Keratinocyte (primary cell): ENCODE results near the gene NFASC. TPM values are rescaled to one million over a fixed set of nuclear protein-coding genes. Genes with fewer than 3 reads are reported as not detected.

Experiments used
- DNase-seq: peaks from one replicate; pipeline ENCODE4 v3.0.0-alpha.2; 2011; ENCODE audit warnings: low read depth, missing footprints, low spot score
- FAIRE-seq: peaks from 2 replicates; lab custom pipeline; 2011; peaks lifted over from hg19 to GRCh38; lab: Jason Lieb, UNC
- H2AFZ ChIP-seq: 2 replicates; pipeline ENCODE4 v1.6.0; 2012; ENCODE audit warnings: low read length, control low read depth, inconsistent platforms; ENCODE audit not compliant: control insufficient read depth
- H3K27ac ChIP-seq: 2 replicates; pipeline ENCODE4 v1.5.1; 2011; ENCODE audit warnings: low read length; ENCODE audit not compliant: control insufficient read depth, insufficient read depth
- H3K27me3 ChIP-seq: 3 replicates; pipeline ENCODE4 v1.6.0; 2011; ENCODE audit warnings: low read length; ENCODE audit not compliant: control insufficient read depth, insufficient read depth; ENCODE audit errors: extremely low read depth
- H3K36me3 ChIP-seq, 2 experiments: 2 replicates in 1 of 2; 3 replicates in 1 of 2; pipeline ENCODE4 v1.5.1; 2011; ENCODE audit warnings: low read length in 2 of 2, mild to moderate bottlenecking in 1 of 2; ENCODE audit not compliant: control insufficient read depth in 2 of 2, insufficient read depth in 2 of 2; ENCODE audit errors: extremely low read depth in 1 of 2
- H3K4me1 ChIP-seq: 3 replicates; pipeline ENCODE4 v1.5.1; 2011; ENCODE audit warnings: low read length; ENCODE audit not compliant: control insufficient read depth, insufficient read depth; ENCODE audit errors: extremely low read depth
- H3K4me2 ChIP-seq: 3 replicates; pipeline ENCODE4 v1.6.0; 2011; ENCODE audit warnings: low read depth, low read length; ENCODE audit not compliant: control insufficient read depth, insufficient read depth; ENCODE audit errors: extremely low read depth
- H3K4me3 ChIP-seq, 3 experiments: fragments of 200-600 bp in 1 of 3; sonication (generic) in 1 of 3; 2 replicates in 2 of 3; 3 replicates in 1 of 3; pipeline ENCODE4 v1.5.1; 2011 to 2016; ENCODE audit warnings: low read length in 3 of 3, mild to moderate bottlenecking in 3 of 3, control low read depth in 2 of 3, inconsistent platforms in 1 of 3, low read depth in 1 of 3, mixed read lengths in 1 of 3, mixed run types in 1 of 3, moderate library complexity in 1 of 3; ENCODE audit not compliant: control insufficient read depth in 2 of 3, insufficient read depth in 2 of 3; ENCODE audit errors: extremely low read depth in 1 of 3
- H3K79me2 ChIP-seq: 2 replicates; pipeline ENCODE4 v1.6.0; 2012; ENCODE audit warnings: low read length; ENCODE audit not compliant: control insufficient read depth, insufficient read depth
- H3K9ac ChIP-seq: 3 replicates; pipeline ENCODE4 v1.6.0; 2011; ENCODE audit warnings: low read length; ENCODE audit not compliant: control insufficient read depth, insufficient read depth; ENCODE audit errors: extremely low read depth
- H3K9me1 ChIP-seq: 3 replicates; pipeline ENCODE4 v1.6.0; 2011; ENCODE audit warnings: low read length; ENCODE audit not compliant: control insufficient read depth, insufficient read depth; ENCODE audit errors: extremely low read depth
- H3K9me3 ChIP-seq: 2 replicates; pipeline ENCODE4 v1.5.1; 2012; ENCODE audit warnings: low read depth, low read length; ENCODE audit not compliant: control insufficient read depth
- H4K20me1 ChIP-seq: 3 replicates; pipeline ENCODE4 v1.6.0; 2011; ENCODE audit warnings: low read length; ENCODE audit not compliant: control insufficient read depth, insufficient read depth; ENCODE audit errors: extremely low read depth
- CTCF ChIP-seq, 3 experiments: IDR thresholded peaks in 1 of 3; conservative IDR thresholded peaks in 1 of 3; optimal IDR thresholded peaks in 1 of 3; 2 replicates in 2 of 3; 3 replicates in 1 of 3; pipeline versions ENCODE3 to v1.5.1; 2011; ENCODE audit warnings: low read length in 3 of 3, mild to moderate bottlenecking in 3 of 3, moderate library complexity in 2 of 3, control low read depth in 1 of 3, inconsistent platforms in 1 of 3; ENCODE audit not compliant: insufficient read depth in 2 of 3; ENCODE audit errors: extremely low read depth in 1 of 3
- EZH2 ChIP-seq: IDR thresholded peaks from one replicate; pipeline ENCODE4 v1.6.1; 2012; ENCODE audit warnings: inconsistent platforms, mild to moderate bottlenecking, low read length, moderate library complexity
- dilution Hi-C: fragments of 300-500 bp; cut with MboI; formaldehyde crosslinking; loops from one replicate; pipeline ENCODE4 v1.7.0; 2020; ENCODE audit warnings: low sequenced_read_pairs; ENCODE audit not compliant: extremely low pct_ligation_motif_present
- polyA plus RNA-seq, 5 experiments: library from polyadenylated mRNA; depleted of rRNA in 3 of 5; stranded (reverse) in 3 of 5; stranded (forward) in 1 of 5; unstranded in 1 of 5; fragments of >200 nt; gene quantifications; 1 replicate in 1 of 5; 2 replicates in 3 of 5; 3 replicates in 1 of 5; pipeline versions ENCODE4 v1.2.1 to v1.2.3, GENCODE V29; 2011 to 2012; ENCODE audit warnings: missing spikeins in 2 of 5, low read depth in 1 of 5, low replicate concordance in 1 of 5

Gene NFASC
- polyA plus RNA-seq, 1 donor (not counting 4 experiments of a cell fraction or from before 2014, with no cell fraction given): 4.3 TPM

GRCh38 chr1:204841316-204841715, 29.3 kb upstream of the NFASC start:
- TF ChIP-seq CTCF (optimal IDR thresholded peaks at IDR 0.05 in 1 of 3, IDR thresholded peaks at IDR 0.05 in 1 of 3, conservative IDR thresholded peaks at IDR 0.05 in 1 of 3; ENCODE audit: extremely low read depth in 1 of 3, insufficient read depth in 2 of 3, low read length in 3 of 3) (no peak), EZH2 (no peak)
- Histone ChIP-seq H3K4me1 (no peaks in the 10 kb centered on the region), H3K4me3 (no peak overlapping the region), H3K4me2 (no peak overlapping the region), H4K20me1 (no peaks in the 10 kb centered on the region), H3K9me3 (no peaks in the 10 kb centered on the region), H3K27ac (no peak overlapping the region), H3K9ac (no peak overlapping the region), H3K79me2 (no peaks in the 10 kb centered on the region), H3K36me3 (no peaks in the 10 kb centered on the region), H2AFZ (no peak overlapping the region), H3K27me3 (peaks cover 1% of the 10 kb centered on the region), H3K9me1 (no peaks in the 10 kb centered on the region)
- no peak for DNase-seq
- FAIRE-seq: no peak
- dilution Hi-C loops: no loop called here

- TF ChIP-seq CTCF (optimal IDR thresholded peaks at IDR 0.05 in 1 of 3, IDR thresholded peaks at IDR 0.05 in 1 of 3, conservative IDR thresholded peaks at IDR 0.05 in 1 of 3; ENCODE audit: extremely low read depth in 1 of 3, insufficient read depth in 2 of 3, low read length in 3 of 3) (no peak), EZH2 (no peak)
- Histone ChIP-seq H3K4me1 (no peaks in the 10 kb centered on the region), H3K4me3 (no peak overlapping the region), H3K4me2 (no peak overlapping the region), H3K27ac (no peak overlapping the region), H3K9ac (no peak overlapping the region), H3K79me2 (no peaks in the 10 kb centered on the region), H3K9me3 (no peaks in the 10 kb centered on the region), H4K20me1 (no peaks in the 10 kb centered on the region), H3K36me3 (no peaks in the 10 kb centered on the region), H2AFZ (no peak overlapping the region), H3K27me3 (peaks cover 5% of the 10 kb centered on the region), H3K9me1 (no peaks in the 10 kb centered on the region)
- no peak for DNase-seq
- dilution Hi-C loops: no loop called here
- FAIRE-seq: no peak
Observed at GRCh38 chr1:204841798-204842197, 28.9 kb upstream of the NFASC start.
